Renal pelvis (tissue), 4 donors: ENCODE data around the gene CLN5. TPM values are rescaled to one million over a fixed set of nuclear protein-coding genes. Genes with fewer than 3 reads are reported as not detected.
"Not testable (repeated sequence)": the region's sequence is repeated elsewhere in the genome, so short reads cannot be mapped to it uniquely, and the experiment has no call there.

Experiments used
- DNase-seq: peaks from one replicate; pipeline ENCODE4 v3.0.0-alpha.2; 2013
- polyA plus RNA-seq, 3 donors: library from polyadenylated mRNA; unstranded; fragments of 120-200 nt; gene quantifications; one replicate each; pipeline ENCODE4 v1.2.1, GENCODE V29; 2013; ENCODE audit not compliant: insufficient read length in 3 of 3

The CLN5 gene
- polyA plus RNA-seq, 3 donors: 39.8 to 50.7 (median 47.6) TPM

- DNase-seq: no peak
These were observed 19.7 kb upstream of the CLN5 start for GRCh38 chr13:76971851-76972829.

- DNase-seq: no peak
These were observed 17.8 kb upstream of the CLN5 start for GRCh38 chr13:76973920-76974617.

- no peak for DNase-seq
These were observed 17.3 kb upstream of the CLN5 start for GRCh38 chr13:76974618-76974975.

GRCh38 chr13:76975863-76976262, 16.0 kb upstream of the CLN5 start:
- DNase-seq: no peak

- DNase-seq: no peak
These were observed 15.4 kb upstream of the CLN5 start for GRCh38 chr13:76976490-76976889.

- no peak for DNase-seq
These were observed 15.0 kb upstream of the CLN5 start for GRCh38 chr13:76976929-76977328.

GRCh38 chr13:76980075-76980718, 11.7 kb upstream of the CLN5 start:
- DNase-seq: peak; percentile 62

- no peak for DNase-seq
These were observed 9.8 kb upstream of the CLN5 start for GRCh38 chr13:76982061-76982460.

- no peak for DNase-seq
These were observed 8.2 kb upstream of the CLN5 start for GRCh38 chr13:76983676-76984075.

- DNase-seq: no peak
These were observed 467 bp upstream of the CLN5 start for GRCh38 chr13:76991432-76991795.

GRCh38 chr13:76992548-76993001, 694 bp downstream of the CLN5 start:
- no peak for DNase-seq

GRCh38 chr13:76993021-76993420, 1.1 kb downstream of the CLN5 start:
- no peak for DNase-seq

- no peak for DNase-seq
These were observed 1.6 kb downstream of the CLN5 start for GRCh38 chr13:76993473-76993872.

- DNase-seq: no peak
These were observed 2.4 kb downstream of the CLN5 start for GRCh38 chr13:76994281-76994680.

- DNase-seq: no peak
These were observed 8.6 kb downstream of the CLN5 start for GRCh38 chr13:77000475-77000874.

GRCh38 chr13:77001540-77001939, 9.7 kb downstream of the CLN5 start:
- no peak for DNase-seq

GRCh38 chr13:77001963-77002587, 10.2 kb downstream of the CLN5 start:
- DNase-seq: no peak

- DNase-seq: no peak
These were observed 10.8 kb downstream of the CLN5 start for GRCh38 chr13:77002590-77003190.

- DNase-seq: not testable (repeated sequence)
These were observed 16.5 kb downstream of the CLN5 start for GRCh38 chr13:77008337-77008736.

GRCh38 chr13:77009011-77009410, 17.1 kb downstream of the CLN5 start:
- no peak for DNase-seq

GRCh38 chr13:77009719-77010118, 17.8 kb downstream of the CLN5 start:
- DNase-seq: not testable (repeated sequence)
